OCI-LY3 (cell line): Measurements from ENCODE around the gene KRTAP5-10.
A peak's percentile ranks its signal among the peaks of the same experiment; 100 is the strongest.

Experiments
- H2AFZ ChIP-seq: fragments of 200-600, 300-600 bp; shearing (Covaris generic); 2 replicates; pipeline ENCODE4 v1.6.0; 2014; ENCODE audit warnings: antibody characterized with exemption, low read depth, low read length
- H3K27ac ChIP-seq: fragments of 200-600, 300-600 bp; sonication (generic); 2 replicates; pipeline ENCODE4 v1.5.1; 2014; ENCODE audit warnings: mild to moderate bottlenecking, low read length, moderate library complexity, mixed read lengths
- H3K27me3 ChIP-seq: fragments of 200-600, 300-600 bp; sonication (generic); 2 replicates; pipeline ENCODE4 v1.6.1; 2014; ENCODE audit warnings: low read depth, low read length, mixed read lengths
- H3K36me3 ChIP-seq: fragments of 200-600, 300-600 bp; sonication (generic); replicated peaks from 2 replicates; pipeline ENCODE3; 2014; ENCODE audit warnings: low read depth, low read length, mixed read lengths
- H3K4me1 ChIP-seq: fragments of 300-600, 200-600 bp; sonication (generic); 2 replicates; pipeline ENCODE4 v1.6.1; 2014; ENCODE audit warnings: low read length, mixed read lengths
- H3K4me2 ChIP-seq: fragments of 200-600, 300-600 bp; sonication (generic); 2 replicates; pipeline ENCODE4 v1.6.1; 2014; ENCODE audit warnings: low read length, mixed read lengths
- H3K4me3 ChIP-seq: fragments of 300-600, 200-600 bp; sonication (generic); 2 replicates; pipeline ENCODE4 v1.5.1; 2014; ENCODE audit warnings: antibody characterized with exemption, mild to moderate bottlenecking, low read length, moderate library complexity
- H3K79me2 ChIP-seq: fragments of 300-600, 200-600 bp; shearing (Covaris generic); 2 replicates; pipeline ENCODE4 v1.6.1; 2014; ENCODE audit warnings: mild to moderate bottlenecking, low read length, mixed read lengths
- H3K9ac ChIP-seq: fragments of 300-600, 200-600 bp; shearing (Covaris generic); 2 replicates; pipeline ENCODE4 v1.6.0; 2014; ENCODE audit warnings: mild to moderate bottlenecking, low read length, moderate library complexity
- H3K9me3 ChIP-seq: fragments of 200-600, 300-600 bp; shearing (Covaris generic); 2 replicates; pipeline ENCODE4 v1.6.1; 2014; ENCODE audit warnings: low read length, mixed read lengths; ENCODE audit not compliant: insufficient read depth
- H4K20me1 ChIP-seq: fragments of 200-600, 300-600 bp; sonication (generic); 2 replicates; pipeline ENCODE4 v1.6.1; 2016; ENCODE audit warnings: low read length, mixed read lengths; ENCODE audit not compliant: insufficient read depth
- EZH2phosphoT487 ChIP-seq: fragments of 200-600 bp; shearing (Covaris generic); IDR thresholded peaks from 2 replicates; pipeline ENCODE4 v1.6.1; 2018; ENCODE audit warnings: antibody characterized with exemption, mixed run types, low read depth
- TF ChIP-seq, protein P1 (sequence below): fragments of 200-600, 300-600 bp; sonication (generic); IDR thresholded peaks from 2 replicates; pipeline ENCODE4 v1.5.1; 2014; ENCODE audit warnings: antibody characterized with exemption, low read length, low read depth

KRTAP5-10 gene

DNA sequence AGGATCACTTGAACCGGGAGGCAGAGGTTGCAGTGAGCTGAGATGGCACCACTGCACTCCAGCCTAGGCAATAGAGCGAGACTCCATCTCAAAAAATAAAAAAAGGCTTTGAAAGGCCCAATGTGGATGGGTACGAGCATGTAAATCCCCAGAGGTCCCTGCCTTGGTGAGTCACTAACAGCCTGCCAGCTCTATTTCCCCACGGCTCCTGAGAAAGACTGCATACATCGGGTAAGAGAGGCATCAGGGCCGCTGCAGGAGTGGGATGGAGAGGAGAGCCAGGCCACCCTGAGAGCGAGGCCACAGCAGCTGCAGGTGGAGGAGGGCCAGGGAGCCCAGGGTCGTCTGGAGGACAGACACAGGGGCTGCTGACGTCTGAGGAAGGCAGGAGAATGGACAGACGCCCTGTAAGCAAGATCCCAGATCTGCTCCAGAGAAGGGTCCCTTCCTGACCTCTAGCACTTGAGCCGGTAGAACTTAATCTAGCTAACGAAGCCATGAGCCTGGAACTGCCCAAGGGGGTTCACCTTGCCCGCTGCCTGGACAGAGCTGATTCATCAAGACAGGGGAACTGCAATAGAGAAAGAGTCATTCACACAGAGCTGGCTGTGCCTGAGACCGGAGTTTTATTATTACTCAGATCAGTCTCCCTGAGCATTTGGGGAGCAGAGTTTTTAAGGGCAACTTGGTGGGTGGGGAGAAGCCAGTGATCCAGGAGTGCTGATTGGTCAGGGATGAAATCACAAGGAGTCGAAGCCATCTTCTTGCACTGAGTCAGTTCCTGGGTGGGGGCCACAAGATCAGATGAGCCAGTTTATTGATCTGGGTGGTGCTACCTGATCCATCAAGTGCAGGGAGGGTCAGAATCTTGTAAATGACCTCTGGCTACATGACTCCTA lies 22.2 kb upstream of the KRTAP5-10 start:
- Histone ChIP-seq H3K27me3 (peaks cover 9% of the 10 kb centered on the region), H3K9me3 (peaks cover 9% of the 10 kb centered on the region; the same call in 1 of the 2 replicates), H3K9ac (peak overlapping the region; percentile 40; the same call in 1 of the 2 replicates), H2AFZ (peak overlapping the region; percentile 32; the same call in 1 of the 2 replicates), H3K4me3 (peak overlapping the region; percentile 52), H3K36me3 (peaks cover 3% of the 10 kb centered on the region), H3K4me1 (peaks cover 28% of the 10 kb centered on the region), H3K27ac (peak overlapping the region; percentile 72), H3K4me2 (peak overlapping the region; percentile 78), H4K20me1 (no peaks in the 10 kb centered on the region), H3K79me2 (no peaks in the 10 kb centered on the region)
- no peak for TF ChIP-seq EZH2phosphoT487
- TF ChIP-seq, protein P1, sequence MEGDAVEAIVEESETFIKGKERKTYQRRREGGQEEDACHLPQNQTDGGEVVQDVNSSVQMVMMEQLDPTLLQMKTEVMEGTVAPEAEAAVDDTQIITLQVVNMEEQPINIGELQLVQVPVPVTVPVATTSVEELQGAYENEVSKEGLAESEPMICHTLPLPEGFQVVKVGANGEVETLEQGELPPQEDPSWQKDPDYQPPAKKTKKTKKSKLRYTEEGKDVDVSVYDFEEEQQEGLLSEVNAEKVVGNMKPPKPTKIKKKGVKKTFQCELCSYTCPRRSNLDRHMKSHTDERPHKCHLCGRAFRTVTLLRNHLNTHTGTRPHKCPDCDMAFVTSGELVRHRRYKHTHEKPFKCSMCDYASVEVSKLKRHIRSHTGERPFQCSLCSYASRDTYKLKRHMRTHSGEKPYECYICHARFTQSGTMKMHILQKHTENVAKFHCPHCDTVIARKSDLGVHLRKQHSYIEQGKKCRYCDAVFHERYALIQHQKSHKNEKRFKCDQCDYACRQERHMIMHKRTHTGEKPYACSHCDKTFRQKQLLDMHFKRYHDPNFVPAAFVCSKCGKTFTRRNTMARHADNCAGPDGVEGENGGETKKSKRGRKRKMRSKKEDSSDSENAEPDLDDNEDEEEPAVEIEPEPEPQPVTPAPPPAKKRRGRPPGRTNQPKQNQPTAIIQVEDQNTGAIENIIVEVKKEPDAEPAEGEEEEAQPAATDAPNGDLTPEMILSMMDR = no peak

DNA sequence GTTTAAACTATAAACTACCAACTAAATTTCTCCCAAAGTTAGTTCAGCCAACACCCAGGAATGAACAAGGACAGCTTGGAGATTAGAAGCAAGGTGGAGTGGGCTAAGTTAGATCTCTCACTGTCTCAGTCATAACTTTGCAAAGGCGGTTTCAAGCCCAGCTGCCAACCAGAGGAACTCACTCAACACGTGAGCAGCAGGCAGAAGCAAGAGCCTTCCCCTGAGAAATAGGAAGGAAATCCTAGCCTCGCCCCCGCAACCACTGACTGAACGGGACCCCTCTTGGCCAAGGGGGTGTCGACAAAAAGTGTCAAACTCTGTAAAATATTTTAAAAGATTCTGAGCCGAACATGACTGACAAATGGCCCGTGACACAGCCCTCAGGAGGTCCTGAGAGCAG lies 21.5 kb upstream of the KRTAP5-10 start:
- Histone ChIP-seq H3K4me3 (peak overlapping the region; percentile 52), H2AFZ (peak overlapping the region; percentile 32; the same call in 1 of the 2 replicates), H3K79me2 (no peaks in the 10 kb centered on the region), H3K27me3 (peaks cover 16% of the 10 kb centered on the region), H4K20me1 (no peaks in the 10 kb centered on the region), H3K4me1 (peaks cover 28% of the 10 kb centered on the region), H3K27ac (peak overlapping the region; percentile 72), H3K36me3 (peaks cover 3% of the 10 kb centered on the region), H3K4me2 (peak overlapping the region; percentile 78), H3K9ac (peak overlapping the region; percentile 40; the same call in 1 of the 2 replicates), H3K9me3 (peaks cover 9% of the 10 kb centered on the region; the same call in 1 of the 2 replicates)
- no peak for TF ChIP-seq EZH2phosphoT487
- TF ChIP-seq, protein P1 = no peak

DNA sequence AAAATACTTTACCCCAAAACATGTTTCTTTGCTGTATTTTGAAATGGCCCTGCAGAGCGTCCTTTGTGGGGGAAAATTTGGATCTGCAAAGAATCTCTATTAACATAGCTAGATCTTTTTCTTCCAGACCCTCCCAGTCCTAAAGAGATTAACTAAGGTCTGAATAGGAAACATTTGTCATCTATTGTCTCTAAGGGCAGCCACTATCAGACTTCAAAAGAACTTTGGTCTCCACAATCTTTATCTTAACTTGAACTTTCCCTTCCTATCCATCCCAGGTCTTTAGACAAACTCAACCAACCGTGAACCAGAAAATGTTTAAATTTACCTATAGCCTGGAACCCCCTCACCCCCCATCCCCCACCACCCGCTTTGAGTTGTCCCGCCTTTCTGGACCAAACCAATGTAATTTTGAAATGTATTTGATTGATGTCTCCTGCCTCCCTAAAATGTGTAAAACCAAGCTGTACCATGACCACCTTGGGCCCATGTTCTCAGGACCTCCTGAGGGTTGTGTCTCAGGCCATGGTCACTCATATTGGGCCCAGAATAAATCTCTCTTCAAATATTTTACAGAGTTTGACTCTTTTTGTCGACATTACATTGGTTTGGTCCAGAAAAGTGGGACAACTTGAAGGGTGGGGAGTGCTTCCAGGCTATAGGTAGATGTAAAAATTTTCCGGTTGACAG lies 20.7 kb upstream of the KRTAP5-10 start:
- H3K4me1 ChIP-seq = peaks cover 29% of the 10 kb centered on the region
- H4K20me1 ChIP-seq = no peaks in the 10 kb centered on the region
- H3K79me2 ChIP-seq = no peaks in the 10 kb centered on the region
- TF ChIP-seq, protein P1 = no peak
- TF ChIP-seq EZH2phosphoT487 = no peak
- H3K9me3 ChIP-seq = peaks cover 9% of the 10 kb centered on the region; the same call in 1 of the 2 replicates
- H3K27ac ChIP-seq = no peak overlapping the region
- H3K36me3 ChIP-seq = peaks cover 3% of the 10 kb centered on the region
- H3K4me3 ChIP-seq = no peak overlapping the region
- H3K4me2 ChIP-seq = no peak overlapping the region
- H3K9ac ChIP-seq = no peak overlapping the region
- no peak overlapping the region for H2AFZ ChIP-seq
- peaks cover 24% of the 10 kb centered on the region for H3K27me3 ChIP-seq
